H1 (cell line): Measurements from ENCODE around the gene PDE4B. TPM values are rescaled to one million over a fixed set of nuclear protein-coding genes. Genes with fewer than 3 reads are reported as not detected.

ENCODE experiments used
- CTCF ChIA-PET: fragments of 300-600 bp; sonication (Branson Sonifier 250); formaldehyde crosslinking; loops from one replicate; lab custom pipeline; 2021; ENCODE audit not compliant: partially characterized antibody; lab: Charles Lee
- POLR2A ChIA-PET: fragments of 300-600 bp; sonication (Branson Sonifier 250); formaldehyde crosslinking; loops from one replicate; lab custom pipeline; 2021; ENCODE audit warnings: inconsistent platforms; ENCODE audit not compliant: partially characterized antibody; lab: Charles Lee
- DNase-seq, 2 experiments: peaks; one replicate each; pipeline versions ENCODE4 v3.0.0 to v3.0.0-alpha.2; 2010 to 2022; ENCODE audit warnings: low spot score in 2 of 2, low read depth in 1 of 2, mixed read lengths in 1 of 2
- FAIRE-seq: peaks from 2 replicates; lab custom pipeline; 2011; peaks lifted over from hg19 to GRCh38; lab: Jason Lieb, UNC
- H2AFZ ChIP-seq: 2 replicates; pipeline ENCODE4 v1.8.1; 2012; ENCODE audit warnings: low read length, inconsistent platforms
- H2AK5ac ChIP-seq: 2 replicates; pipeline ENCODE4 v1.6.1; 2013; ENCODE audit warnings: low read depth, low read length
- H2BK120ac ChIP-seq: replicated peaks from 2 replicates; pipeline ENCODE3; 2013; ENCODE audit warnings: low read depth, low read length, inconsistent platforms
- H2BK12ac ChIP-seq: 2 replicates; pipeline ENCODE4 v1.6.1; 2013; ENCODE audit warnings: low read depth, low read length
- H2BK15ac ChIP-seq: 2 replicates; pipeline ENCODE4 v1.6.1; 2013; ENCODE audit warnings: low read length
- H2BK20ac ChIP-seq: 2 replicates; pipeline ENCODE4 v1.6.1; 2013; ENCODE audit warnings: low read length
- H2BK5ac ChIP-seq: 2 replicates; pipeline ENCODE4 v1.6.1; 2013; ENCODE audit warnings: low read depth, low read length
- H3K14ac ChIP-seq: 2 replicates; pipeline ENCODE4 v1.6.1; 2013; ENCODE audit warnings: inconsistent platforms; ENCODE audit not compliant: insufficient read length
- H3K18ac ChIP-seq: 2 replicates; pipeline ENCODE4 v1.6.1; 2013; ENCODE audit warnings: low read length; ENCODE audit errors: extremely low read depth
- H3K23ac ChIP-seq: 2 replicates; pipeline ENCODE4 v1.6.1; 2013; ENCODE audit warnings: inconsistent platforms; ENCODE audit not compliant: insufficient read length
- H3K23me2 ChIP-seq: 2 replicates; pipeline ENCODE4 v1.6.1; 2013; ENCODE audit warnings: low read depth, low read length
- H3K27ac ChIP-seq: 2 replicates; pipeline ENCODE4 v1.6.1; 2011; ENCODE audit warnings: low read depth, low read length, inconsistent platforms
- H3K27me3 ChIP-seq, 4 experiments: replicated peaks in 1 of 4; 1 replicate in 1 of 4; 2 replicates in 3 of 4; pipeline versions ENCODE4 v1.6.1 to v1.8.1; 2011 to 2013; ENCODE audit warnings: low read length in 3 of 4, mild to moderate bottlenecking in 3 of 4, inconsistent platforms in 2 of 4, mixed read lengths in 2 of 4, moderate library complexity in 1 of 4; ENCODE audit not compliant: control insufficient read depth in 3 of 4, insufficient read depth in 3 of 4; ENCODE audit errors: extremely low read depth in 1 of 4
- H3K36me3 ChIP-seq, 4 experiments: 2 replicates each; pipeline versions ENCODE4 v1.6.1 to v1.8.1; 2011 to 2013; ENCODE audit warnings: mild to moderate bottlenecking in 4 of 4, low read length in 3 of 4, moderate library complexity in 2 of 4, control low read depth in 1 of 4, inconsistent platforms in 1 of 4; ENCODE audit not compliant: insufficient read depth in 4 of 4, control insufficient read depth in 2 of 4
- H3K4ac ChIP-seq: replicated peaks from 2 replicates; pipeline ENCODE3; 2013; ENCODE audit warnings: low read length, low read depth, mixed read lengths, inconsistent platforms; ENCODE audit not compliant: insufficient read length
- H3K4me1 ChIP-seq, 4 experiments: replicated peaks in 1 of 4; 1 replicate in 1 of 4; 2 replicates in 3 of 4; pipeline versions ENCODE4 v1.6.1 to v1.8.1; 2011 to 2013; ENCODE audit warnings: low read length in 3 of 4, inconsistent platforms in 2 of 4, mixed read lengths in 1 of 4; ENCODE audit not compliant: insufficient read depth in 4 of 4, control insufficient read depth in 3 of 4
- H3K4me2 ChIP-seq, 2 experiments: 2 replicates each; pipeline versions ENCODE4 v1.6.1 to v1.8.1; 2011 to 2013; ENCODE audit warnings: low read depth in 2 of 2, low read length in 2 of 2, control low read depth in 1 of 2, inconsistent platforms in 1 of 2, mild to moderate bottlenecking in 1 of 2; ENCODE audit not compliant: insufficient read depth in 1 of 2
- H3K4me3 ChIP-seq, 4 experiments: fragments of 200-600, 300-600 bp in 1 of 4; sonication (generic), shearing (Covaris generic), sonication (Bioruptor Twin) in 1 of 4; 2 replicates each; pipeline versions ENCODE4 v1.5.1 to v1.8.1; 2011 to 2016; ENCODE audit warnings: low read length in 4 of 4, low read depth in 3 of 4, control low read depth in 2 of 4, inconsistent platforms in 2 of 4, mild to moderate bottlenecking in 2 of 4, mixed read lengths in 1 of 4, moderate library complexity in 1 of 4; ENCODE audit not compliant: insufficient read depth in 2 of 4; ENCODE audit errors: extremely low read depth in 1 of 4
- H3K56ac ChIP-seq: replicated peaks from 2 replicates; pipeline ENCODE3; 2013; ENCODE audit warnings: low read depth, mild to moderate bottlenecking, mixed read lengths, low read length, inconsistent platforms; ENCODE audit not compliant: insufficient read length
- H3K79me1 ChIP-seq: 2 replicates; pipeline ENCODE4 v1.6.1; 2013; ENCODE audit warnings: low read depth, low read length, control low read depth
- H3K79me2 ChIP-seq, 2 experiments: 2 replicates each; pipeline versions ENCODE4 v1.6.1 to v1.8.1; 2012 to 2013; ENCODE audit warnings: low read length in 2 of 2, mild to moderate bottlenecking in 2 of 2, inconsistent platforms in 1 of 2; ENCODE audit not compliant: insufficient read depth in 2 of 2, control insufficient read depth in 1 of 2
- H3K9ac ChIP-seq, 4 experiments: replicated peaks in 1 of 4; 1 replicate in 1 of 4; 2 replicates in 3 of 4; pipeline versions ENCODE4 v1.6.1 to v1.8.1; 2011 to 2013; ENCODE audit warnings: low read depth in 3 of 4, low read length in 3 of 4, control low read depth in 2 of 4, mild to moderate bottlenecking in 2 of 4, moderate library complexity in 2 of 4, inconsistent platforms in 1 of 4; ENCODE audit errors: extremely low read depth in 1 of 4
- H3K9me3 ChIP-seq, 2 experiments: 2 replicates each; pipeline versions ENCODE4 v1.6.1 to v1.8.1; 2012 to 2013; ENCODE audit warnings: mild to moderate bottlenecking in 2 of 2, moderate library complexity in 2 of 2, control low read depth in 1 of 2, inconsistent platforms in 1 of 2, low read depth in 1 of 2, low read length in 1 of 2, mixed read lengths in 1 of 2; ENCODE audit not compliant: insufficient read depth in 2 of 2
- H4K20me1 ChIP-seq, 2 experiments: replicated peaks in 1 of 2; 2 replicates each; pipeline versions ENCODE3 to v1.8.1; 2011 to 2013; ENCODE audit warnings: inconsistent platforms in 2 of 2, low read length in 2 of 2, mild to moderate bottlenecking in 1 of 2; ENCODE audit not compliant: insufficient read depth in 2 of 2, control insufficient read depth in 1 of 2
- H4K5ac ChIP-seq: 2 replicates; pipeline ENCODE4 v1.6.1; 2013; ENCODE audit warnings: low read length, low read depth, mixed read lengths, inconsistent platforms; ENCODE audit not compliant: insufficient read length
- H4K8ac ChIP-seq: 2 replicates; pipeline ENCODE4 v1.8.0; 2013; ENCODE audit warnings: mild to moderate bottlenecking, moderate library complexity, low read length, inconsistent platforms; ENCODE audit not compliant: insufficient read depth; ENCODE audit errors: extremely low read depth
- H4K91ac ChIP-seq: replicated peaks from 2 replicates; pipeline ENCODE3; 2013; ENCODE audit warnings: low read length, mixed read lengths, inconsistent platforms; ENCODE audit not compliant: insufficient read length
- BRCA1 ChIP-seq: IDR thresholded peaks from 2 replicates; pipeline ENCODE4 v1.6.1; 2012; ENCODE audit warnings: low read depth, low read length, improper control_type of control experiment
- CBX5 ChIP-seq: fragments of 300-800, 300-1000 bp; sonication (generic); IDR thresholded peaks from 2 replicates; pipeline ENCODE4 v1.7.1; 2016; ENCODE audit warnings: antibody characterized with exemption, low read length, low read depth
- CBX8 ChIP-seq: fragments of 300-800, 300-1000 bp; sonication (generic); IDR thresholded peaks from 2 replicates; pipeline ENCODE4 v1.7.1; 2016; ENCODE audit warnings: low read depth, low read length, borderline replicate concordance
- HDAC6 ChIP-seq: IDR thresholded peaks from one replicate; pipeline ENCODE4 v1.7.1; 2012; ENCODE audit warnings: low read depth, mild to moderate bottlenecking, inconsistent platforms, low read length, moderate library complexity
- KDM1A ChIP-seq: fragments of 200-600, 300-600 bp; sonication (generic); IDR thresholded peaks from 2 replicates; pipeline ENCODE4 v1.7.1; 2016; ENCODE audit warnings: mild to moderate bottlenecking, low read length, borderline replicate concordance
- RAD21 ChIP-seq, 2 experiments: IDR thresholded peaks in 1 of 2; conservative IDR thresholded peaks in 1 of 2; 2 replicates each; pipeline ENCODE4 v1.6.1; 2011; ENCODE audit warnings: low read depth in 2 of 2, low read length in 2 of 2, improper control_type of control experiment in 1 of 2, inconsistent platforms in 1 of 2, mild to moderate bottlenecking in 1 of 2, moderate library complexity in 1 of 2
- RFX5 ChIP-seq: IDR thresholded peaks from 2 replicates; pipeline ENCODE4 v1.6.1; 2011; ENCODE audit warnings: low read depth, low read length, improper control_type of control experiment, borderline replicate concordance
- TAF7 ChIP-seq: optimal IDR thresholded peaks from 2 replicates; pipeline ENCODE3; 2011; ENCODE audit warnings: low read depth, mild to moderate bottlenecking, inconsistent platforms, low read length, moderate library complexity, borderline replicate concordance
- WGBS, 2 experiments: shearing (Covaris generic) in 1 of 2; methylation state at CpG; one replicate each; pipeline versions ENCODE4 v1.1.6 to v1.1.7; 2013 to 2015; ENCODE audit warnings: low lambda C conversion rate in 2 of 2, mixed read lengths in 2 of 2, inconsistent platforms in 1 of 2, low coverage in 1 of 2, missing lambda C conversion rate in 1 of 2; ENCODE audit not compliant: insufficient replicate concordance in 2 of 2, insufficient coverage in 1 of 2, insufficient read length in 1 of 2; ENCODE audit errors: extremely low coverage in 1 of 2, missing lambda C conversion rate in 1 of 2; 5-methylcytosine and 5-hydroxymethylcytosine counted together
- polyA plus RNA-seq, 7 experiments: library from polyadenylated mRNA; depleted of rRNA in 3 of 7; stranded (reverse) in 5 of 7; unstranded in 2 of 7; fragments of >200 nt in 5 of 7; fragments of 200-250 nt in 2 of 7; gene quantifications; 1 replicate in 5 of 7; 2 replicates in 1 of 7; 4 replicates in 1 of 7; pipeline versions ENCODE4 v1.2.1 to v1.2.3, GENCODE V29; 2011 to 2013; ENCODE audit warnings: missing spikeins in 2 of 7, mixed read lengths in 2 of 7
- total RNA-seq: library from RNA; stranded (reverse); fragmentation: NEBNext Ultra II Directional; extraction: Animal tissue kit (Norgen Biotek cat#: 25700); gene quantifications from 2 replicates; pipeline ENCODE4 v1.2.1, GENCODE V29; 2021

The PDE4B gene
- total and polyA plus RNA-seq, 2 of the 8 experiments (the other 6 are each of a cell fraction or from before 2014, with no cell fraction given), result 5.0 to 15.1 TPM

- H3K23me2 ChIP-seq, result no peaks in the 10 kb centered on the region
- H3K9ac ChIP-seq, result no peak overlapping the region
- no peaks in the 10 kb centered on the region for H3K79me1 ChIP-seq
- ChIA-PET POLR2A (no interaction called here), CTCF (interaction anchor here (0.7 kb wide), 1 partner anchor 32 kb away, joined by 3 read pairs; no protein-coding TSS in a partner anchor)
- no peaks in the 10 kb centered on the region for H3K27me3 ChIP-seq
- no peak for FAIRE-seq
- H2BK15ac ChIP-seq, result no peak overlapping the region
- H3K9me3 ChIP-seq, result no peaks in the 10 kb centered on the region
- no peak overlapping the region for H3K4ac ChIP-seq
- H4K91ac ChIP-seq, result no peak overlapping the region
- H4K8ac ChIP-seq, result no peak overlapping the region
- H2BK5ac ChIP-seq, result no peak overlapping the region
- no peak overlapping the region for H3K23ac ChIP-seq
- H4K5ac ChIP-seq, result no peak overlapping the region
- WGBS, 2 experiments, result 88% methylated on average over 2 of the region's 2 CpGs; no CpG with 5 or more reads in 1 of the 2 experiments
- no peak overlapping the region for H3K56ac ChIP-seq
- no peaks in the 10 kb centered on the region for H3K79me2 ChIP-seq
- H2BK12ac ChIP-seq, result no peak overlapping the region
- H3K27ac ChIP-seq, result no peak overlapping the region
- no peak for DNase-seq
- TF ChIP-seq TAF7 (no peak), KDM1A (no peak), CBX8 (no peak), CBX5 (no peak), RAD21 (IDR thresholded peaks at IDR 0.05 in 1 of 2, conservative IDR thresholded peaks at IDR 0.05 in 1 of 2; ENCODE audit: low read depth in 2 of 2, low read length in 2 of 2) (no peak), BRCA1 (no peak), RFX5 (no peak), HDAC6 (no peak)
- H3K4me1 ChIP-seq, result no peaks in the 10 kb centered on the region
- H3K4me2 ChIP-seq, result no peak overlapping the region
- H2BK20ac ChIP-seq, result no peak overlapping the region
- no peaks in the 10 kb centered on the region for H3K36me3 ChIP-seq
- no peak overlapping the region for H2BK120ac ChIP-seq
- H4K20me1 ChIP-seq, result no peaks in the 10 kb centered on the region
- no peak overlapping the region for H2AFZ ChIP-seq
- H3K14ac ChIP-seq, result no peak overlapping the region
- no peak overlapping the region for H2AK5ac ChIP-seq
- no peak overlapping the region for H3K4me3 ChIP-seq
- no peak overlapping the region for H3K18ac ChIP-seq
These were observed 79.6 kb downstream of the PDE4B start for GRCh38 chr1:65872301-65872700.
